T-cell (primary cell): ENCODE measurements around the gene NAP1L4. TPM values are rescaled to one million over a fixed set of nuclear protein-coding genes. Genes with fewer than 3 reads are reported as not detected.

Experiments used
- ATAC-seq, 4 experiments: fragments of 200-7000 bp in 3 of 4; fragments of 150-1000 bp in 1 of 4; cut with Tn5 transposase; replicated peaks in 1 of 4; 1 replicate in 3 of 4; 2 replicates in 1 of 4; pipeline ENCODE4 v1.10.0; 2021; ENCODE audit warnings: moderate library complexity in 3 of 4, mild to moderate bottlenecking in 2 of 4, moderate number of reproducible peaks in 1 of 4
- CTCF ChIA-PET, 2 donors: fragments of 300-600 bp; sonication (Branson Sonifier 250); formaldehyde crosslinking; loops; one replicate each; lab custom pipeline; 2022; ENCODE audit warnings: antibody characterized with exemption in 2 of 2; lab: Charles Lee
- POLR2A ChIA-PET, 2 donors: fragments of 300-600 bp; sonication (Branson Sonifier 250); formaldehyde crosslinking; loops; one replicate each; lab custom pipeline; 2022; ENCODE audit warnings: antibody characterized with exemption in 2 of 2; lab: Charles Lee
- DNase-seq, 35 experiments: peaks; one replicate each; pipeline versions ENCODE4 v3.0.0 to v3.0.0-alpha.2; 2013 to 2023
- H3K27ac ChIP-seq: one replicate; pipeline ENCODE4 v1.5.1; 2013; ENCODE audit warnings: low read length
- H3K27me3 ChIP-seq, 2 experiments: replicated peaks in 1 of 2; 1 replicate in 1 of 2; 2 replicates in 1 of 2; pipeline versions ENCODE4 v1.6.1 to v1.7.0; 2013; ENCODE audit warnings: low read length in 1 of 2, mixed read lengths in 1 of 2; ENCODE audit not compliant: control insufficient read depth in 2 of 2, insufficient read depth in 2 of 2; ENCODE audit errors: extremely low read depth in 1 of 2
- H3K36me3 ChIP-seq, 2 donors: 1 replicate in 1 of 2; 2 replicates in 1 of 2; pipeline versions ENCODE4 v1.6.1 to v1.7.0; 2013; ENCODE audit warnings: low read length in 1 of 2; ENCODE audit not compliant: control insufficient read depth in 2 of 2, insufficient read depth in 1 of 2; ENCODE audit errors: extremely low read depth in 1 of 2
- H3K4me1 ChIP-seq, 2 experiments: 1 replicate in 1 of 2; 2 replicates in 1 of 2; pipeline versions ENCODE4 v1.6.1 to v1.7.0; 2013; ENCODE audit warnings: low read length in 2 of 2, mixed read lengths in 1 of 2; ENCODE audit not compliant: insufficient read depth in 2 of 2, control insufficient read depth in 1 of 2; ENCODE audit errors: extremely low read depth in 1 of 2
- H3K4me3 ChIP-seq, 2 donors: 1 replicate in 1 of 2; 2 replicates in 1 of 2; pipeline versions ENCODE4 v1.5.1 to v1.7.0; 2013; ENCODE audit warnings: mild to moderate bottlenecking in 2 of 2, low read length in 1 of 2, moderate library complexity in 1 of 2; ENCODE audit not compliant: control insufficient read depth in 1 of 2; ENCODE audit errors: extremely low read depth in 1 of 2
- H3K9me3 ChIP-seq: 2 replicates; pipeline ENCODE4 v1.7.0; 2013
- H3K27ac Mint-ChIP-seq, 2 donors: one replicate each; pipeline ENCODE4 v1.8.0; 2020 to 2021; ENCODE audit warnings: mild to moderate bottlenecking in 2 of 2, mixed read lengths in 2 of 2
- H3K27me3 Mint-ChIP-seq, 2 donors: one replicate each; pipeline ENCODE4 v1.8.0; 2021 to 2022; ENCODE audit warnings: mixed read lengths in 2 of 2
- H3K36me3 Mint-ChIP-seq: one replicate; pipeline ENCODE4 v1.8.0; 2021; ENCODE audit warnings: mixed read lengths
- H3K4me1 Mint-ChIP-seq, 3 donors: one replicate each; pipeline ENCODE4 v1.8.0; 2020 to 2022; ENCODE audit warnings: mixed read lengths in 3 of 3, mild to moderate bottlenecking in 1 of 3
- H3K4me3 Mint-ChIP-seq, 3 donors: one replicate each; pipeline ENCODE4 v1.8.0; 2020 to 2022; ENCODE audit warnings: mild to moderate bottlenecking in 3 of 3, mixed read lengths in 3 of 3, moderate library complexity in 3 of 3
- H3K9me3 Mint-ChIP-seq, 3 donors: one replicate each; pipeline ENCODE4 v1.8.0; 2020 to 2022; ENCODE audit warnings: mixed read lengths in 3 of 3
- WGBS: methylation state at CpG from one replicate; pipeline ENCODE4 v1.1.5; 2013; ENCODE audit warnings: missing lambda C conversion rate; ENCODE audit not compliant: insufficient coverage; 5-methylcytosine and 5-hydroxymethylcytosine counted together
- total RNA-seq, 35 experiments: library from RNA in 6 of 35; stranded (reverse) in 6 of 35; fragments of 120-200 nt in 1 of 35; gene quantifications; one replicate each; pipeline versions ENCODE4 v1.2.1 to v1.2.4 and lab custom pipeline; 2013 to 2026

NAP1L4 gene
- total RNA-seq, 5 donors from 2014 or later (not counting 1 experiment from before 2014, with no cell fraction given), result 253 to 388 (median 299) TPM

GRCh38 chr11:2983908-2984307 is 8.2 kb downstream of the NAP1L4 start:
- no peaks in the 10 kb centered on the region for H3K9me3 Mint-ChIP-seq
- Histone ChIP-seq H3K9me3 (no peaks in the 10 kb centered on the region), H3K27me3 (no peaks in the 10 kb centered on the region), H3K4me3 (no peak overlapping the region), H3K4me1 (peaks cover 16 to 63% of the 10 kb centered on the region in 2 experiments), H3K36me3 (peaks cover 0 to 17% of the 10 kb centered on the region in 2 donors), H3K27ac (no peak overlapping the region)
- CTCF ChIA-PET, result interaction anchor here in 1 of 2 donors (0.7 to 1.5 kb wide), 2 partner anchors 28 to 38 kb away, joined by 3 to 4 read pairs; no protein-coding TSS in a partner anchor
- no peaks in the 10 kb centered on the region for H3K27me3 Mint-ChIP-seq
- H3K4me1 Mint-ChIP-seq, result peaks cover 63 to 76% (median 75%) of the 10 kb centered on the region in 3 donors
- H3K4me3 Mint-ChIP-seq, result peak overlapping the region in 2 of 3 donors; percentile 47 to 58
- peaks cover 11% of the 10 kb centered on the region for H3K36me3 Mint-ChIP-seq
- POLR2A ChIA-PET, result interaction anchor here in 1 of 2 donors (0.6 to 0.7 kb wide), 2 partner anchors 26 to 30 kb away, joined by 6 read pairs; no protein-coding TSS in a partner anchor
- peak overlapping the region; percentile 81 for H3K27ac Mint-ChIP-seq
- DNase-seq (no peak), ATAC-seq (no peak)
- 75% methylated on average over 2 of the region's 4 CpGs for WGBS

- WGBS, result no CpG with 5 or more reads among the region's 2 CpGs
- CTCF ChIA-PET, result interaction anchor here in 1 of 2 donors (0.8 kb wide), 1 partner anchor 450 kb away, joined by 3 read pairs; no protein-coding TSS in a partner anchor
- Mint-ChIP-seq H3K9me3 (no peaks in the 10 kb centered on the region), H3K4me1 (peaks cover 59 to 81% (median 71%) of the 10 kb centered on the region in 3 donors), H3K36me3 (peaks cover 21% of the 10 kb centered on the region), H3K4me3 (peak overlapping the region in 2 of 3 donors; percentile 2 to 58), H3K27me3 (no peaks in the 10 kb centered on the region), H3K27ac (peak overlapping the region; percentile 68 to 81)
- Histone ChIP-seq H3K4me1 (peaks cover 8 to 54% of the 10 kb centered on the region in 2 experiments), H3K36me3 (peaks cover 0 to 34% of the 10 kb centered on the region in 2 donors), H3K9me3 (no peaks in the 10 kb centered on the region), H3K27me3 (no peaks in the 10 kb centered on the region), H3K27ac (peak overlapping the region; percentile 16), H3K4me3 (no peak overlapping the region)
- POLR2A ChIA-PET, result interaction anchor here in 1 of 2 donors (1.0 kb wide), 1 partner anchor 8 kb away, joined by 3 read pairs; no protein-coding TSS in a partner anchor
- ATAC-seq, result no peak
- DNase-seq, result no peak
These were observed 9.9 kb downstream of the NAP1L4 start for GRCh38 chr11:2982214-2982613.

GRCh38 chr11:2981130-2981529 is 11.0 kb downstream of the NAP1L4 start:
- Histone ChIP-seq H3K9me3 (no peaks in the 10 kb centered on the region), H3K27ac (no peak overlapping the region), H3K27me3 (no peaks in the 10 kb centered on the region), H3K4me3 (no peak overlapping the region), H3K4me1 (peaks cover 2 to 47% of the 10 kb centered on the region in 2 experiments), H3K36me3 (peaks cover 0 to 41% of the 10 kb centered on the region in 2 donors)
- WGBS, result 100% methylated on average over 1 of the region's 8 CpGs
- ChIA-PET CTCF (interaction anchor here in 1 of 2 donors (1.2 kb wide), 1 partner anchor 33 kb away, joined by 7 read pairs; no protein-coding TSS in a partner anchor), POLR2A (interaction anchor here in 1 of 2 donors (0.7 kb wide), 1 partner anchor 10 kb away, joined by 18 read pairs; no protein-coding TSS in a partner anchor)
- ATAC-seq, result no peak
- no peak overlapping the region for H3K27ac Mint-ChIP-seq
- H3K9me3 Mint-ChIP-seq, result no peaks in the 10 kb centered on the region
- H3K36me3 Mint-ChIP-seq, result peaks cover 29% of the 10 kb centered on the region
- peaks cover 62 to 83% (median 73%) of the 10 kb centered on the region in 3 donors for H3K4me1 Mint-ChIP-seq
- DNase-seq, result no peak
- H3K27me3 Mint-ChIP-seq, result no peaks in the 10 kb centered on the region
- H3K4me3 Mint-ChIP-seq, result peak overlapping the region in 1 of 3 donors; percentile 58

DNA sequence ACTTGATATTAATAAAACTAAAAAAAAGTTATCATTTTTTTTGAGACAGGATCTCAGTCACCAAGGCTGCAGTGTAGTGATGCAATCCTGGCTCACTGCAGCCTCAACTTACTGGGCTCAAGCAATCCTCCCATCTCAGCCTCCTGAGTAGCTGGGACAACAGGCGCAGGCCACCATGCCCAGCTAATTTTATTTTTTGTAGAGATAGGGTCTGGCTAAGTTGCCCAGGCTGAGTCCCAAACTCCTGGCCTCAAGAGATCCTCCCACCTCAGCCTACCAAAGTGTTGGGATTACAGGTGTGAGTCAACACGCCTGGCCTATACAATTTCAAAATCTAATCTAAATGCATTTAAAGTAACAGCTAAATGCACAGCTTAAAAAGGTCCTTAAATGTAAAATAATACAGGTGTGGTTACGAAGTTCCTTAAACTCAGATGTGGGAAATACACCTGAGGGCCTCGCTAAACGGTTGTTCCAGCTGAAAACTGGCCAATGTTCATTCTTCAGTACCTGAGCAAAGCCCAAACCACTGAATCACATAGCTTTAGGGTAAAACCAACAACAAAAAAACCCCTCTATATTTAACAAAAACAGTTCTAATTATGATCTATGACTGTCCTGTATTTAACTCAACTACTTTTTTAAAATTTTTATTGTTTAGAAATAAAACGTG is 11.8 kb downstream of the NAP1L4 start:
- Histone ChIP-seq H3K9me3 (no peaks in the 10 kb centered on the region), H3K27me3 (no peaks in the 10 kb centered on the region), H3K27ac (no peak overlapping the region), H3K4me3 (no peak overlapping the region), H3K36me3 (peaks cover 0 to 49% of the 10 kb centered on the region in 2 donors), H3K4me1 (peaks cover under 1 to 43% of the 10 kb centered on the region in 2 experiments)
- peaks cover 66 to 84% (median 73%) of the 10 kb centered on the region in 3 donors for H3K4me1 Mint-ChIP-seq
- H3K4me3 Mint-ChIP-seq, result no peak overlapping the region
- DNase-seq (no peak), ATAC-seq (no peak)
- peaks cover 36% of the 10 kb centered on the region for H3K36me3 Mint-ChIP-seq
- no peak overlapping the region for H3K27ac Mint-ChIP-seq
- CTCF ChIA-PET, result interaction anchor here (0.6 to 1.2 kb wide), 5 partner anchors 15 to 1400 kb away, joined by 3 to 7 read pairs (median 4); no protein-coding TSS in a partner anchor
- POLR2A ChIA-PET, result interaction anchor here in 1 of 2 donors (0.7 kb wide), 1 partner anchor 29 kb away, joined by 4 read pairs; no protein-coding TSS in a partner anchor
- no CpG with 5 or more reads among the region's 6 CpGs for WGBS
- no peaks in the 10 kb centered on the region for H3K27me3 Mint-ChIP-seq
- no peaks in the 10 kb centered on the region for H3K9me3 Mint-ChIP-seq

DNA sequence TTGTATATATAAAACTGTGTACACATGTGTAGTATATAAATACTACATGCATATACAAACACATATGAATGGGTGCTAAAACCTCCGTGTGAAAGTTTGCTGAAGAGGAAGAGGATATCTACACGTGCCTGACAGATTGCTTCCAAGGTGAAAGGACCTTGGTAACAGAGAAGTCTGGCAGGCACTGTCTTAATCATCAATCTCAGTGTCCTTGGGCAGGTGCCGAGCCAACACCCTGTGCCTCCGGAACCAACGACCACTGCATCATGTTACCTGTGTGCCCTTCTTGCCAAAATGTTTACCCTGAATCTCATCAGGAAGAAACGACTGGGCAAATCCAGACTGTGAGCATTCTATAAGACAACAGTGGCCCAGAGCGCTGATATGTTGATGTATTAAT is 15.0 kb downstream of the NAP1L4 start:
- peaks cover 42 to 72% (median 49%) of the 10 kb centered on the region in 3 donors for H3K4me1 Mint-ChIP-seq
- POLR2A ChIA-PET, result no interaction called here
- peaks cover 48% of the 10 kb centered on the region for H3K36me3 Mint-ChIP-seq
- CTCF ChIA-PET, result interaction anchor here in 1 of 2 donors (2.0 to 3.3 kb wide), 3 partner anchors 12 to 44 kb away, joined by 8 to 20 read pairs (median 12); no protein-coding TSS in a partner anchor
- WGBS, result 94% methylated on average over 5 of the region's 7 CpGs
- Histone ChIP-seq H3K4me1 (peaks cover 0 to 19% of the 10 kb centered on the region in 2 experiments), H3K27ac (no peak overlapping the region), H3K9me3 (no peaks in the 10 kb centered on the region), H3K36me3 (peaks cover 0 to 72% of the 10 kb centered on the region in 2 donors), H3K4me3 (no peak overlapping the region), H3K27me3 (no peaks in the 10 kb centered on the region)
- H3K27me3 Mint-ChIP-seq, result no peaks in the 10 kb centered on the region
- peak overlapping the region; percentile 15 to 35 for H3K27ac Mint-ChIP-seq
- DNase-seq (no peak), ATAC-seq (no peak)
- H3K9me3 Mint-ChIP-seq, result no peaks in the 10 kb centered on the region
- H3K4me3 Mint-ChIP-seq, result peak overlapping the region in 1 of 3 donors; percentile 32
